ENCODE results near the gene BATF2. TPM values are rescaled to one million over a fixed set of nuclear protein-coding genes. Genes with fewer than 3 reads are reported as not detected.

Gene BATF2
- polyA plus RNA-seq, 1 of the 3 experiments (the other 2 are of a cell fraction) = 0.20 TPM

DNA sequence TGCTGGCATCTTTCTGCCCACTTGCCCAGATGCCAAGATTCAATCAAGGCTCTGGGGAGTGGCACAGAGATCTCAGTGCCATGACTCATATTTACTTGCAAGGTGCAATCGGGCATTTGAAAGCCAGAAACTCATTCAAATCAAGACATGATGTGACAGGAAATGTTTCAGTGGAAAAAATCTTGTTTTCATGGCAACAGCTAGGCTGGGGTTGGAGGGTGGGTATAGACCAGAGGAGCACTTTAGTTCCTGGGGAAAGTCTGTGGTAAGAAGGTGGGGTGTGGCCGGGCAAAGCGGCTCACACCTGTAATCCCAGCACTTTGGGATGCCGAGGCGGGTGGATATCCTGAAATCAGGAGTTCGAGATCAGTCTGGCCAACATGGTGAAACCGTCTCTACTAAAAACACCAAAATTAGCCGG, 26.0 kb downstream of the BATF2 start:
- no peak overlapping the region for H3K9ac ChIP-seq
- no peaks in the 10 kb centered on the region for H3K4me1 ChIP-seq (ENCODE audit: control insufficient read depth in 1 of 2, insufficient read depth in 2 of 2, low read depth in 1 of 2, low read length in 1 of 2)
- H4K20me1 ChIP-seq (ENCODE audit: insufficient read depth) = no peaks in the 10 kb centered on the region
- DNase-seq = no peak
- H2AFZ ChIP-seq (ENCODE audit: low read depth) = no peak overlapping the region
- WGBS (ENCODE audit: low lambda C conversion rate) = 89% methylated on average over 8 of the region's 8 CpGs
- TF ChIP-seq TAF1 (IDR thresholded peaks at IDR 0.05; ENCODE audit: borderline replicate concordance, low read depth, low read length) = no peak
- no peak overlapping the region for H3K4me3 ChIP-seq (ENCODE audit: low read depth in 2 of 2, low read length in 1 of 2)
- no peak overlapping the region for H3K27ac ChIP-seq (ENCODE audit: low read depth in 2 of 2, low read length in 1 of 2)
- CTCF ChIA-PET = no interaction called here
- no peaks in the 10 kb centered on the region for H3K79me2 ChIP-seq (ENCODE audit: insufficient read depth)
- no peaks in the 10 kb centered on the region for H3K9me2 ChIP-seq
- H3F3A ChIP-seq (replicated peaks; ENCODE audit: insufficient read depth) = peaks cover 6% of the 10 kb centered on the region
- no peak overlapping the region for H3K4me2 ChIP-seq
- H3K36me3 ChIP-seq (replicated peaks in 1 of 2; ENCODE audit: control insufficient read depth in 1 of 2, insufficient read depth in 2 of 2, low read length in 1 of 2) = no peaks in the 10 kb centered on the region
- POLR2A ChIA-PET = no interaction called here
- no peaks in the 10 kb centered on the region for H3K27me3 ChIP-seq (ENCODE audit: insufficient read depth)
- no peaks in the 10 kb centered on the region for H3K9me3 ChIP-seq

DNA sequence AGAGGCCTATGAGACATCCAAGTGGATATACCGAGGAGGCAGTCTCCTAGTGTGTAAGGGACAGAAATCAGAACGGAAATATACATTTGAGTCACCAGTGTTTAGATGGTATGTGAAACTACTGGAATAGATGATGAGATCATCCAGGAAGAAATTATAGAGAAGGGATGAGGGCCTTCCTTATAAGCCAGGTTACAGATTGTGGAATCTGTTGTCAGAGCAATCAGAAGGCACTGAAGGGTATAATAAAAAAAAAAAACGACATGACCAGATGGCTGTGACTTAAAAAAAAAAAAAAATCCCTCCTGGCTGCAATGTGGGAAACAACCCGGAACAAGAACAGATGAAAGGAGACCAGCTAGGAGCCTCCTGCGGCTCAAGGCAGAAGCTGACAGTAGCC, 27.6 kb downstream of the BATF2 start:
- no peaks in the 10 kb centered on the region for H3K9me2 ChIP-seq
- H4K20me1 ChIP-seq (ENCODE audit: insufficient read depth) = no peaks in the 10 kb centered on the region
- DNase-seq = no peak
- no peak overlapping the region for H3K4me2 ChIP-seq
- H2AFZ ChIP-seq (ENCODE audit: low read depth) = peak overlapping the region; percentile 65; the same call in 1 of the 2 replicates
- no peak overlapping the region for H3K4me3 ChIP-seq (ENCODE audit: low read depth in 2 of 2, low read length in 1 of 2)
- H3F3A ChIP-seq (replicated peaks; ENCODE audit: insufficient read depth) = peaks cover 6% of the 10 kb centered on the region
- no peaks in the 10 kb centered on the region for H3K4me1 ChIP-seq (ENCODE audit: control insufficient read depth in 1 of 2, insufficient read depth in 2 of 2, low read depth in 1 of 2, low read length in 1 of 2)
- POLR2A ChIA-PET = no interaction called here
- no peaks in the 10 kb centered on the region for H3K36me3 ChIP-seq (replicated peaks in 1 of 2; ENCODE audit: control insufficient read depth in 1 of 2, insufficient read depth in 2 of 2, low read length in 1 of 2)
- peak overlapping the region in 1 of 2 experiments; percentile 17; a peak in 2 of 4 replicates for H3K27ac ChIP-seq (ENCODE audit: low read depth in 2 of 2, low read length in 1 of 2)
- CTCF ChIA-PET = no interaction called here
- H3K9ac ChIP-seq = no peak overlapping the region
- no peaks in the 10 kb centered on the region for H3K27me3 ChIP-seq (ENCODE audit: insufficient read depth)
- H3K79me2 ChIP-seq (ENCODE audit: insufficient read depth) = no peaks in the 10 kb centered on the region
- WGBS (ENCODE audit: low lambda C conversion rate) = 37% methylated on average over 5 of the region's 5 CpGs
- TF ChIP-seq SIN3A (IDR thresholded peaks at IDR 0.05; ENCODE audit: borderline replicate concordance, low read depth, low read length) = no peak
- TF ChIP-seq FOSL2 (IDR thresholded peaks at IDR 0.05; ENCODE audit: borderline replicate concordance, low read depth) = 0 out of 2 replicates have a peak, but pooled peaks have one; percentile 7
- H3K9me3 ChIP-seq = no peaks in the 10 kb centered on the region

DNA sequence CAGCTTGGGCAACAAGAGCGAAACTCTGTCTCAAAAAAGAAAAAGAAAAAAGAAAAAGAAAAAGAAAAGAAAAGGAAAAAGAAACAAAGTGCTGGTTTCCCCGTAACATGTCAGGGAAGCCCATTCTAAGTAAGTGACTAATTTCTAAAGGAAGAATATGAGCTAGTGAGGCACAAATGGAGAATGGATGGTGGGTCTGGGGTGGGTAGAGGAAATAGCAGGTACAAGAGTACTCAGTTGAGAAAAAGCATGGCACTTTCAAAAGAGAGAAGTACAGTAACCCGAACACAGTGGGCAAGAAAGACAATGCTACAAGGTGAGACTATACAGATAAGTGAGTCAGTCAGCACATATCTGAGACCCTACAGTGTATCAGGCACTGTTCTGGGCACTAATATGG, 29.4 kb downstream of the BATF2 start:
- Histone ChIP-seq H3K27me3 (ENCODE audit: insufficient read depth) (no peaks in the 10 kb centered on the region), H3K36me3 (replicated peaks in 1 of 2; ENCODE audit: control insufficient read depth in 1 of 2, insufficient read depth in 2 of 2, low read length in 1 of 2) (no peaks in the 10 kb centered on the region), H3K4me2 (no peak overlapping the region), H3K79me2 (ENCODE audit: insufficient read depth) (no peaks in the 10 kb centered on the region), H4K20me1 (ENCODE audit: insufficient read depth) (no peaks in the 10 kb centered on the region), H3K9me3 (no peaks in the 10 kb centered on the region), H3K4me3 (ENCODE audit: low read depth in 2 of 2, low read length in 1 of 2) (no peak overlapping the region), H3K9ac (no peak overlapping the region), H3K9me2 (no peaks in the 10 kb centered on the region), H2AFZ (ENCODE audit: low read depth) (no peak overlapping the region), H3K4me1 (ENCODE audit: control insufficient read depth in 1 of 2, insufficient read depth in 2 of 2, low read depth in 1 of 2, low read length in 1 of 2) (no peaks in the 10 kb centered on the region), H3K27ac (ENCODE audit: low read depth in 2 of 2, low read length in 1 of 2) (no peak overlapping the region), H3F3A (replicated peaks; ENCODE audit: insufficient read depth) (peaks cover 6% of the 10 kb centered on the region)
- TF ChIP-seq, protein P1, sequence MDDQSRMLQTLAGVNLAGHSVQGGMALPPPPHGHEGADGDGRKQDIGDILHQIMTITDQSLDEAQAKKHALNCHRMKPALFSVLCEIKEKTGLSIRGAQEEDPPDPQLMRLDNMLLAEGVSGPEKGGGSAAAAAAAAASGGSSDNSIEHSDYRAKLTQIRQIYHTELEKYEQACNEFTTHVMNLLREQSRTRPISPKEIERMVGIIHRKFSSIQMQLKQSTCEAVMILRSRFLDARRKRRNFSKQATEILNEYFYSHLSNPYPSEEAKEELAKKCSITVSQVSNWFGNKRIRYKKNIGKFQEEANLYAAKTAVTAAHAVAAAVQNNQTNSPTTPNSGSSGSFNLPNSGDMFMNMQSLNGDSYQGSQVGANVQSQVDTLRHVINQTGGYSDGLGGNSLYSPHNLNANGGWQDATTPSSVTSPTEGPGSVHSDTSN (IDR thresholded peaks at IDR 0.05) = no peak
- TF ChIP-seq NFIC (IDR thresholded peaks at IDR 0.05; ENCODE audit: borderline replicate concordance) = no peak
- CTCF ChIA-PET = no interaction called here
- 93% methylated on average over 3 of the region's 3 CpGs for WGBS (ENCODE audit: low lambda C conversion rate)
- POLR2A ChIA-PET = no interaction called here
- DNase-seq = no peak

All from SK-N-SH (cell line).